ENCODE data around the gene GTF2F1. TPM values are rescaled to one million over a fixed set of nuclear protein-coding genes. Genes with fewer than 3 reads are reported as not detected.
"Not testable (repeated sequence)": the region's sequence is repeated elsewhere in the genome, so short reads cannot be mapped to it uniquely, and the experiment has no call there.

The GTF2F1 gene
- total and polyA plus RNA-seq, 8 donors: 9.8 to 62.8 (median 31.1) TPM

DNA sequence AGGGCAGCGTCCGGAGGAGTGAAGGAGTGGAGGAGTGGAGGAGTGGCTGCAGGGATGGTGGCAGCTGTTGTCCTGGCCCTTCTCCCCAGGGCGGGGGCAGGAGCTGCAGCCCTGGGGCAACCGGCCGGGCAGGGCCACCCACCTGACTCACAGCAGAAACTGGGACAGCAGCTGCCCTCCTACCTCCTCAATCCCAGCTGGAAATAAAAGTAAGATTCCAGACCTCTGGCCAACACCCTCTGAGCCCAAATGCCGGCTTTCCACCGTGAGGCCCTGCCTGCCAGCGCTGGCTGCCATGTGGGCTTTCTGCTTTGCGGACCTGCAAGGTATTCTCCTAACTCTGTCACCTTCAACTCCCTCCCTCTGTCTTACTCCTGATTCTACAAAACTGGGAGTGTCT is 35.0 kb downstream of the GTF2F1 start:
- DNase-seq: peak in 1 of 2 donors; percentile 35
- WGBS, 5 donors: 30 to 47% (median 33%) methylated on average over 8 to 9 of the region's 9 CpGs
- Histone ChIP-seq H3K9me3 (no peaks in the 10 kb centered on the region), H3K36me3 (no peaks in the 10 kb centered on the region), H3K27me3 (no peaks in the 10 kb centered on the region), H3K4me3 (no peak overlapping the region), H3K4me1 (peaks cover 6 to 16% (median 11%) of the 10 kb centered on the region in 4 donors), H3K27ac (no peak overlapping the region)
- TF ChIP-seq POLR2A (IDR thresholded peaks at IDR 0.05) (no peak), EP300 (IDR thresholded peaks at IDR 0.05) (no peak), CTCF (IDR thresholded peaks at IDR 0.05) (no peak), POLR2AphosphoS5 (IDR thresholded peaks at IDR 0.05) (no peak)
- intact Hi-C loops (cut with DNase I; ENCODE audit: low total_unique reads): no loop called here

GRCh38 chr19:6357174-6357573 is 35.8 kb downstream of the GTF2F1 start:
- H3K36me3 ChIP-seq: no peaks in the 10 kb centered on the region
- WGBS, 5 donors: 70 to 84% (median 75%) methylated on average over 14 of the region's 14 CpGs

DNA sequence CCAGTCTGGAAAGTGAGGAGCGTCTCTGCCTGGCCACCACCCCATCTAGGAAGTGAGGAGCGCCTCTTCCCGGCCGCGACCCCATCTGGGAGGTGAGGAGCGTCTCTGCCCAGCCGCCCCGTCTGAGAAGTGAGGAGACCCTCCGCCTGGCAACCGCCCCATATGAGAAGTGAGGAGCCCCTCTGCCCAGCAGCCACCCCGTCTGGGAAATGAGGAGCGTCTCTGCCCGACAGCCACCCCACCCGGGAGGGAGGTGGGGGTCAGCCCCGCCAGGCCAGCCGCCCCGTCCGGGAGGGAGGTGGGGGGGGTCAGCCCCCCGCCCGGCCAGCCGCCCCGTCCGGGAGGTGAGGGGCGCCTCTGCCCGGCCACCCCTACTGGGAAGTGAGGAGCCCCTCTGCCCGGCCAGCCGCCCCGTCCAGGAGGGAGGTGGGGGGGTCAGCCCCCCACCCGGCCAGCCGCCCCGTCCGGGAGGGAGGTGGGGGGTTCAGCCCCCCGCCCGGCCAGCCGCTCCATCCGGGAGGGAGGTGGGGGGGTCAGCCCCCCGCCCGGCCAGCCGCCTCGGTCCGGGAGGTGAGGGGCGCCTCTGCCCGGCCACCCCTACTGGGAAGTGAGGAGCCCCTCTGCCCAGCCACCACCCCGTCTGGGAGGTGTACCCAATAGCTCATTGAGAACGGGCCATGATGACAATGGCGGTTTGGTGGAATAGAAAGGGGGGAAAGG is 37.5 kb downstream of the GTF2F1 start:
- WGBS, 5 donors: 93 to 95% (median 94%) methylated on average over 3 to 33 of the region's 46 CpGs
- intact Hi-C loops (cut with DNase I; ENCODE audit: low total_unique reads); DNase-seq; H3K9me3 ChIP-seq; H3K36me3 ChIP-seq; H3K27ac ChIP-seq; H3K27me3 ChIP-seq; H3K4me1 ChIP-seq; H3K4me3 ChIP-seq: not testable (repeated sequence)

More at GRCh38 chr19:6357174-6357573, 35.8 kb downstream of the GTF2F1 start:
- no peak overlapping the region for H3K27ac ChIP-seq
- no peak overlapping the region for H3K4me3 ChIP-seq
- intact Hi-C loops (cut with DNase I; ENCODE audit: low total_unique reads): no loop called here
- DNase-seq: no peak
- H3K4me1 ChIP-seq: peaks cover 2 to 10% (median 3%) of the 10 kb centered on the region in 4 donors
- H3K27me3 ChIP-seq: no peaks in the 10 kb centered on the region
- peaks cover 0 to 2% (median 0%) of the 10 kb centered on the region in 4 donors for H3K9me3 ChIP-seq
- TF ChIP-seq EP300 (IDR thresholded peaks at IDR 0.05) (no peak), POLR2AphosphoS5 (IDR thresholded peaks at IDR 0.05) (no peak), CTCF (IDR thresholded peaks at IDR 0.05) (no peak), POLR2A (IDR thresholded peaks at IDR 0.05) (no peak)

DNA sequence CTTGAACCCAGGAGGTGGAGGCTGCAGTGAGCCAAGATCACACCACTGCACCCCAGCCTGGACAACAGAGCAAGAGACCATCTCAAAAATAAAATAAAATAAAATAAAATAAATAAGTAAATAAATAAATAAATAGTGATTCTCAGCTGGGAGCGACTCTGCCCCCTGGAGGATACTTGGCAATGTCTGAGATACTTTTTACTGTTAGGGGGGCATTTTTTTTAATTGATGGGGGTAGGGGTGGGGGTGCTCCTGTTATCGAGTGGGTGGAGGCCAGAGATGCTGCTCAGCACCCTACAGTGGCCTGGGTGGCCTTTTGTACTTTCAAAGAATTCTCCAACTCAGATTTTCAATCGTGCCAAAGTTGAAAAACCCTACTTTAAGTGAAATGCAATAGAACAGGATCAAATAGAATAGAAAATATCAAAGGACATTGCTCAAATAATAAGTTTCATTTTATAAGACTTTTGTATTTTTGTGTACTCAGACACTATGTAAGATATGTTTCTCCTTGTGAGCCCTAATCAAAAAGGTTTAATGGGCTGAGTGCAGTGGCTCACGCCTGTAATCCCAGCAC is 38.8 kb downstream of the GTF2F1 start:
- WGBS, 5 donors: 55 to 62% (median 60%) methylated on average over 4 of the region's 4 CpGs
- Histone ChIP-seq H3K9me3 (peaks cover 0 to 4% (median 0%) of the 10 kb centered on the region in 4 donors), H3K4me1 (peaks cover 0 to 4% (median 0%) of the 10 kb centered on the region in 4 donors), H3K4me3 (no peak overlapping the region), H3K36me3 (no peaks in the 10 kb centered on the region), H3K27ac (no peak overlapping the region), H3K27me3 (no peaks in the 10 kb centered on the region)
- intact Hi-C loops (cut with DNase I; ENCODE audit: low total_unique reads): no loop called here
- peak in 1 of 2 donors; percentile 37 for DNase-seq
- TF ChIP-seq POLR2AphosphoS5 (IDR thresholded peaks at IDR 0.05) (no peak), CTCF (IDR thresholded peaks at IDR 0.05) (peak in 2 of 7 experiments; percentile 39 to 40)
